HG03439 (cell line): Measurements from ENCODE around the gene MEN1.
"Not testable (repeated sequence)": the region's sequence is repeated elsewhere in the genome, so short reads cannot be mapped to it uniquely, and the experiment has no call there.

Experiments
- ATAC-seq: cut with Tn5 transposase; IDR thresholded peaks from one replicate; pipeline ENCODE4 v1.9.1; 2021; ENCODE audit warnings: mild to moderate bottlenecking, moderate library complexity; ENCODE audit not compliant: unreplicated experiment

The MEN1 gene

DNA sequence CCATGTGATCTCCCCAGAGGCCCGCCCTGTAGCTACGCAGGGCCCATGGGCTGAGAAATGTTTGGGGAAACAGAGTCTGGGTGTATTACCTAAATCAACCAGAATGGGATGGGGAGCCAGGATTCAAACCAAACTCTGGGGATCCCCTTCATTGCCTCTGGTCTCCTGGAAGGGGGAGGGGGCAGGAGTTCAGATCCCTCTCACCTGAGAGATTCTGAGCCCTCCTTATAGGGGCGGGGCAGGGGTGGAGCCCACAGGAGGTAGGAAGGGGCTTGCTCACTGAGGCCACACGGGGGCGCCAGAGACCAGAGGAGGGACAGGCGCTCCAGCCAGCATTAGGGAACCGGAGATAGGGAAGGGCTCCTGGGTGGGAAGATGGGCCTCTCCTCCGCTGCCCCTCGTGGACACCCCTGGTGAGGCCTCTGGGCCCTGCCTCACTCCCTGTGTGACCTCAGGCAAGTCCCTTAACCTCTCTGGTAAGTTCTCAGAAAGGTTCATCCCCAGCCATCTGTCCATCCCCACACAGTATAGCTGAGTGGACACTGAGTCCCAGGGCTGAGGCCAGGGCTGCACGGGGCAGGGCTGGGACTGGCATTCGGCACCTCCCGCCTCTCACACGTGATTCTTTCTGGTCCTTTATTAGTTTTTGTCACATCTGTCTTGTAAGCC lies 36.8 kb upstream of the MEN1 start:
- ATAC-seq, result no peak

DNA sequence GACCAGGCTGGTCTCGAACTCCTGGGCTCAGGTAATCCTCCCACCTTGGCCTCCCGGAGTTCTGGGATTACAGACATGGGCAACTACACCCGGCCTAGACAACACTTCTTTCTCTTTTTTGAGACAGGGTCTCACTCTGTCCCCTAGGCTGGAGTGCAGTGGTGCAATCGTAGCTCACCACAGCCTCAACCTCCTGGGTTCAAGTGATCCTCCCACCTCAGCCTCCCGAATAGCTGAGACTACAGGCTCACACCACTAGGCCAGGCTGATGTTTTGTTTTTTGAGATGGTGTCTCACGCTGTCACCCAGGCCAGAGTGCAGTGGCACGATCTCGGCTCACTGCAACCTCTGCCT lies 35.4 kb upstream of the MEN1 start:
- ATAC-seq, result not testable (repeated sequence)

DNA sequence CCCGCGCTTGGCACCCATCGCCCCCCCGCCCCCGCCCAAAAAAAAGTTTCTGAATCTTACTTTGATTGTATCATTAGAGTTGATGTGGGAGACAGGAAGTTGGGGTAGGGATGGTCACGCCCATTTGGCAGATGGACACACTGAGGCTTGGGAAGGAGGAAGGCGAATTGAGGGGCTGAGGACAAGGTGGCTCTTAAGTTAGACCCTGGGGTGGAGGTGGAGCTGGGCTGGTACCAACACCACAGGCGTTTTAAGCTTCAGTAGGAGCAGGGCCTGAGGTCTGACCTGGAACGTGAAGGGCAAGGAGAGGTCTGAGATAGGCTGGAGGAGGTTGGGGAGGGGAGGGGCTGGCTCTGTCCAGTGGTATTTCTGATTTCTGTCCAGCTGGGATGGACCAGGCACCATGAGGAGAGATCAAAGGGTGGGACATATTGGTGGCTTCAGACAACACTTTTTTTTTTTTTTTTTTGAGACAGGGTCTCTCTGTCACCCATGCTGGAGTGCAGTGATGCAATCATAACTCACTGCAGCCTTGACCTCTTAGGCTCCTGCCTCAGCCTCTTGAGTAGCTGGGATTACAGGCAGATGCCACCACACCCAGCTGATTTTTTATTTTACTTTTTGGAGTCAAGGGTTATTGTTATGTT lies 34.9 kb upstream of the MEN1 start:
- no peak for ATAC-seq

DNA sequence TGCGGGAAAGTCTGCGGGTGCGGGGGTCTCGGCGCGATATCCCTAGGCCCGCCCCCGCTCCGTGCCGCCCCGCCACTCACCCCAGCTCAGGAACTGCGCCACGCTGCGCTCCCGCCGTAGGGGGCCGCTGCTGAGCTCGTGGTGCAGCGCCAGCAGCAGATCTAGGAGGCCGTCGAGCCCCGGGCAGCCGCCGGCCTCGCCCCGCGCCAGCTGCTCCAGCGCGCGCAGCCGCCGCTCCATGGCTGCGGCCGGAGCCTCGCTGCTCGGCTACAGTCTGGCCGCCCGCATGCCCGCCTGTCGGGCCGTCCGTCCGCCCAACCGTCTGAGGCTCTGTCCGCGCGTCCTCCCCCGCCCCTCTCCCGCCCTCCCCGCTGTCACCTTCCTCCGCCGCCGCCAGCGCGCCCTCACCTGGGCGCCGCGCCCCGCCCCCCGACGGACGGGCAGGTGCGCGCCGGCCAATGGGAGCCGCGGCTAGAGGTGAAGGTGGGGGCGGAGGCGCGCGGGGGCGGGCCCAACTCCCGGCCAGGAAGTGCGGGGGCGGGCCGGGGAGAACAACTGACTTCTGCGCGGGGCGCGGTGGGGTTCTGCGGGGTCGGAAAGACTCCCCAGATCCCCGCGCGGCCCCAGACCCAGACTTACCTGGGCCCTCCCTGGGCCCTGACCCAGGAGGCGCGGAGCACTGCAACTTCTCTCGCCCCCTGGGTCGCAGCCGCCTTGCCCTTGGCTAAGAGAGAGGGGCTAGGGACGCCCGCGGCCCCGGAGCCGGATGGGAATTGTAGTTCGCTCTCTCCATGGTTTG lies 34.2 kb upstream of the MEN1 start, which contains the start of gene CDC42BPG:
TSS of gene CDC42BPG (minus strand) at position 324 of the 799 bp plus-strand sequence. CDS start at position 240, 84 bp downstream.
- no peak for ATAC-seq

DNA sequence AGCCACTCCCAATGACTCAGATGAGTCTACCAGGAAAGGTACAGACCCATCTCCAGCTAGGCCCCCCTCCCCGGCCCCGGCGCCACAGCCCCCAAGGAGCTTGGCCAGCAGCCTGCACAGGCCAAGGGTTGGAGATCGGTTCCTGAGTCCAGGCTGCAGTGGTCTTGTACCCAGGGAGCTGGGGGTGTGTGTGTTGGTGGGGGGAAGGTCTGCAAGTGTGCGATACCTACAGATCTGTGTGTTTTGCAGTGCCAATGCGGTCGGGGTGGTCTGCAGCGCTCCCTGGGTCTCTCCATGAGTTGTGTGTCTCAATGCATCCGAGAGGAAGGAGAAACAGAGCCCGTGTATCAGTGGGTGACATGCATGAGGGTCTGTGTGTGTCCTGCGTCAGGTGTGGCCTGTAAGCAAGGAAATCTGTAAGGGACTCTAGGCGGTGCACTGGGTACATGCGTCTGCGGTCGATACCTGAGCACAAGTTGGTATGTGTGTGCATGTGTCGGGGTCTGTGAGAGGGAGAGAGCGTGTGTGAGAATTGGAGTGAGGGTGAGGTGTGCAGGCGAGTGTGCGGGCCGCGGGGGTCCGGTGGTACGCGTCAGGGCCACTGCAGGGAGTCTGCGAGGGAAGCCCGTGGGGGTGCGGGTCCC lies 33.5 kb upstream of the MEN1 start:
- no peak for ATAC-seq

DNA sequence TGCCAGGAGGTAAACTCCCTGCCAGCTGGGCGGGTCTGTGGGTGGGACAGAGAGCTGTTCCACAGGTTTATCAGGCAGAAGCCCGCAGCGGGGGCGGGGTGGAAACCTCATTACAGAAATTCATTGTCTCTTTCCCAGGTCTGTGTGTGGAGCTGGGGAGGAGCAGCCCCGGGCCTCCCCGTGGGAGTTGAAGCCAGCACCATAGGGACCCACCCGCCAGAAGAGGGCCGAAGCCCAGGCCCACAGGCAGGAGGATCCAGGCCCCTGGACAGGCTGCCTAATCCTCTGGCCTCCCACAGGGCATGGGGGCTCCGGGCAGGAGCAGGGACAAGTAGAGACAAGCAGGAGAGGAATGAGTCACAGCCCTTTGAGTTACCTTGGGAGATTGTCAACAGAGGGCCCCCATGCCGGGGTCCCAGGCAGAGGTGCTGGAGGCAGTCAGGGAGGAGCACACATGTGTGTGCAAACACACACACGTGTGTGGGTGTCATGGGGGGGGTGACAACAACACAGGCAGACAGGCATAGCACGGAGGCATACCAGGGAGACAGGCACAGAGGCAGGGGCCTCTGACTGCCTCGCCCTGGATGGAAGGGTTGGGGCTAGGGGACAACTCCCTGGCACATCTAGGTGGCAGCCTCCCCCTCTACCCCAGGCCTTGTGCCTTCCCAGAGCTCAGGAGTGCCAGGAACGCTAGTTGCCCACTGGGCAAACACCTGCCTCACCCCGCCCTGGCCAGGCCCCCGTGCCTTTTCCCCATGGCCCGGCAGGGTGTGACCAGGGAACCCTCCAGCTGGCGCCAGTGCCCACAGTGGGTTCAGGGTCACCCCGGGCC lies 32.7 kb upstream of the MEN1 start:
- no peak for ATAC-seq

DNA sequence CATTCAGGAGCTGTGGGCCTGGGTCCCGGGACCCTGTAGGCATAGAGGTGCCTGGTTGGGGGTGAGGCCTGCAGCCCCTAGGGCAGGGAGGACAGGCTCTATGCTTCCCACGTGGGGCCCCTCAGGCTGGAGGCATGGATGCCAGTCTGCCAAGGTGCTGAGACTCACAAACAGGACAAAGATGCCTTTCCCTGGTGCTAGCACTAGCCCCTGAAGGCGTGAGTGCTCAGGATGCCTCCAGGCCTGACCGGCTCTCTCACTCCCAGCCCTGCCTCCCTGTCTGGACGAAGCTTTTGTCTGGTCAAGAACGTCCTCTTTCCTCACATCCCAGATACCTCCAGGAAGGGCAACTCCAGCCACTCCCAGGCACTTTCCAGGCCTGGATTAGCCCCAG lies 32.0 kb upstream of the MEN1 start:
- ATAC-seq, result no peak

DNA sequence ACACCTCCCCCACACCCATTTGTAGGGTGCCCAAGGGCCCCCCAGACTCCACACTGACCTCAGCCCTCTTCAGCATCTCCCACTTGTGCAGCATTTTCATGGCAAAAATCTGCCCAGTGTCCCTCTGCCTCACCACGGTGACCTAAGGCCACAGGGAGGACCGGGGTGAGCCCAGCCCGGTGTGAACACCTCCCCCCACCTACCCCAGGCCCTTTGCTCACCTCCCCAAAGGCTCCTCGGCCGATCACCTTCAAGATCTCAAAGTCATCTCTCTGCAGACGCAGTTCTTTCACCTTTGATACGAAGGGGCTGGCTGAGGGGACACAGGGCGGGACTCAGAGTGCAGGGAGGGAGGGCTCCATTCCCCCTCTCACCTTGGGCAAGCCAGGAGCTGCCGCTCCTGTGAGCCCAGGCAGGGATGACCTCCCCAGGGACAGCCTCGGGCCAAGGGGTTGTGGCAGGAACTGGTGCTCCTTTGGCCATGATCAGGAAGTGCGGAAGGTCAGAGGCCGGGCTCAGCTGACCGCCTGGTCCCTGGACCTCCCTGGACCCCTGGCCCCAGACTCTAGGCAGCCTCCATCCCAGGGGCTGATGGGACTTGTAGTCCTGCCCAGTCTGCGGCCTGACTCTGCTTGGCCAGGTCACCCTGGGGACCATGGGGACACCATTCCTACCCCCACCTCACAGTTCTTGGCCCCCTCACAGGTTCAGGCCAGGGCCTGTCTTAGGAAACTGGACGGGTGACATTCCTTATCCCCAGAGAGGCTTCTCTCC lies 31.4 kb upstream of the MEN1 start:
- ATAC-seq, result no peak

DNA sequence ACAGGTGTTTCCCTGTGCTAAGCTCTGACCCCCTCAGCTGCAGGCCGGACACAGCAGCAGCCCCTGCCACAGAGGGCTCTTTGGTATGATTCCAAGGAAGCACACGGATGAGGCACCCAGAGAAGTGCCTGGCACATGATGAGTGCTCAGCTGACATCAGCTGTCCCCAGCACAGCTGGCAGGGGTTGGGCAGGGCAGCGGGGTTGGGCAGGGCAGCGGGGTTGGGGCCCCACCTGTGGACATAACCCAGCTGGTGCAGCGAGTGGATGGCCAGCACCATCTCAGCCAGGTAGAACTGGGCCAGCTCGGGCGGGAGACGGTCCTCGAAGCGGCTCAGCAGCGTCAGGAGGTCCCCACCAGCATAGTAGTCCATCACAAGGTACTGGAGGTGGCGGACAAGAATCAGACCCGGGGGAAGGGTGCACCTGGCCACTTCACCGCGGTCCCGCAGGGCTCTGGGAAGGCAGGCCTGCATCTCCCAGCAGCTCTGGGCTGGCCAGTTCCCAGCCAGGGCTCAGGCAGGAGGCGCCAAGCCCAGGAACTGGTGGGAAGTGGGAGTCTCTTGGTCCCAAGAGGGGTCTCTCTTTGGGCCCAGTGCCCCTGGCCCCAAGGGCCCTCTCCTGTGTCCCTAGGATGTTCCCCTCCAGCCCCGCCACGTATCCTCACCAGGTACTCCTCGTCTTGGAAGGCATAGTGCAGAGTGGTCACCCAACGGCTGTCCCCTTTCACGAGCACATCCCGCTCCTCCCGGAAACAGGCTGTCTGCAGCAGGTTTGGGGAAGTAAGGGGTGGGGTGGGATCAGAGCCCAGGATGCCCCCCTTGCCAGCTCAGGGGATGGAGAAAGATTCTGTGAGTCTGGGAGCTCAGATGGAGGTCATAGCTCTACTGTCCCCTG lies 29.8 kb upstream of the MEN1 start:
- no peak for ATAC-seq

DNA sequence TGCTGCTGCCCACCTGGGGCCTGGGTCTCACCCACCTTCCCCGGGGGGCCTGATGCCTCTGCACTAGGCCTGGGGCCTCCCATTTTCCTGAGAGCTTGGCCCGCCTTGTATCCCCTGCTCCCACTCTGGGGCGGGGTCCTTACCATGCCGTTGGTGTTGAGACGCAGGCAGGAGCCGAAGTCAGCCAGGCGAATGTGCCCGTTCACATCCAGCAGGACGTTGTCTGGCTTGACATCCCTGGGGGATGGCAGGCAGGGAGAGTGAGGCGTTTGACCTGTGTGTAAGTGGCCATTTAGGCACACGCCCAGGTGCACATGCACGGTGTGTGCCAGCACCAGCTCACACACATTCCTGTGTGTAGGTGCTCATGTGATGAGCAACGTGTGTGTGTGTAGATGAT lies 29.0 kb upstream of the MEN1 start:
- no peak for ATAC-seq

DNA sequence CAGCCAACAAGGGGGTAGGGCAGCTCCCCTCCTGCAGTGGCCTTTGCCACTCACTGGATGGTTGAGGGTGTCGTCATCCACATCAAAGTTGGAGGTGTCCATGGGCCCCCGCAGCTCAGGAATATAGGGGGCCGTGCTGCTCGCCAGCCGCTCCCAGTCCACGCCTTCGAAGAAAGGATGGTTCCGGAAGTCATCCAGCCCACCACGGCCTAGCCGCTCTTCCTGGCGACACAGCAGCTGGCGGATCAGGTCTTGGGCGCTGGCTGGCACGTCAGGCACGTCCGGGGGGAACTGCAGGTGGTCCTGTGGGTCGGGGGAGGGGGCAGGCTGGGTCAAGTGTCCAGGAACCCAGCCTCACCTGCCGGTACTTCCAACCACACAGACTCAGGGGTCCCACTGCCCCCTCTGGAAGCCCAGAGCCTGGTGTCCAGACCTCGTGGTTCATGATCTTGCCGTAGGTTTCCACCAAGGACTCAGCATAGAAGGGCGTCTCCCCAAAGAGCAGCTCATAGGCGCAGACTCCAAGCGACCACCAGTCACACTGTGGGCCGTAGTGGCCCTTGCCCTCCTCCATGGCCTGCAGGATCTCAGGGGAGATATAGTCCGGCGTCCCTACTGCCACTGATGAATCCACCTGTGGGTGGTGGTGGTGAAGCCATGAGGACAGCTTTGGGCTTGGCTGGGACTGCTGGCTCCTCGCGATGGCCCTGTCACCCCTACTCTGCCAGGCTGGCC lies 28.4 kb upstream of the MEN1 start:
- ATAC-seq, result no peak

DNA sequence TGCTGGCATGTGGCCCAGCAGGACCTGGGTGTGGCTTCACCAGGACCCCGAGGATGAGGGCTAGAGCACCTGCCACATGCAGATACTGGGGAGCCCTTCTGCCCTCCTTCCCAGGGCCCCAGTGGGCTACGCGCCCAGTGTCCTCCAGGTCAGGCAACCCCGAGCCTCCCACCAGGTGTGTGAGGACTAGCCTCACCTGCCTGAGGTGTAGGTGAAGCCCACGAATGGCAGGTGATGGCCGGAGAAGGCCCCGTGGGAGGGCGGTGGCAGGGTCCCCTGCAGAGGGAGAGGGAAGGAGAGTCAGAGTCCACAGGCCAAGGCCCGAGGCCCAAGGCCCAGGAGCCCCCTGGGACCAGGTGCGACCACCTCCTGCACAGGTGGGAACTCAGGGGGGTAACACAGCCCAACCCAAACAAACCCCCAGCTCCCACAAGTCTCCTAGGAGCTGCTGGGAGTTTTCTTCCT lies 27.6 kb upstream of the MEN1 start:
- no peak for ATAC-seq

DNA sequence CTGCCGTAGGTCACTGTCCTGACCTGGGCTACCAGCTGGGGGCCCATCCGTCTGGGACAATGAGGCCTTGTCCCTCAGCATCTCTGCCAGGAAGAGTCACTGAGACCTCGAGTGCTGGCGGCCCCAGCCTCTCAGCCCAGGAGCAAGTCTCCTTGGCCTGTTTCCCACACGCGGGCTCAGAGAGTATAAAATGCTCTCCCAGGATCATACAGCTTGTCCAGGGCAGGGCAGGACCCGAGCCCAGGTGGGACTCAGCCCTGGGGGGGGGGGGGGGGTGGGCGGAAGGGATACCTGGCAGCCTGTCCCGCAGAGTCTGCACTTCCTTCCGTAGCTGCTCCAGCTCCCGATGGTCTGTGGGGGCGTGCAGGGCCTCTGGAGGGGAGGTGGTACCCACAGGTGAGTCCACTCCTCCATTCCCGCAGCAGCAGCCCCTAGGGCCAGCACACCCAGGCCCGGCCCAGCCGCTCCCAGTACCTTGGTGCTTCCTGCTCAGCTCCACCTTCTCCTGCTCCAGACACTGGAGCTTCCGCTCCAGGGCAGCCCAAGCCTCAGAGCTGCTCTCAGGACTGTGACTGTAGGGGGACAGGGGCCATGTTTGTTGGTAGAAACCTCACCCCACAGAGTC lies 26.2 kb upstream of the MEN1 start:
- ATAC-seq, result no peak

DNA sequence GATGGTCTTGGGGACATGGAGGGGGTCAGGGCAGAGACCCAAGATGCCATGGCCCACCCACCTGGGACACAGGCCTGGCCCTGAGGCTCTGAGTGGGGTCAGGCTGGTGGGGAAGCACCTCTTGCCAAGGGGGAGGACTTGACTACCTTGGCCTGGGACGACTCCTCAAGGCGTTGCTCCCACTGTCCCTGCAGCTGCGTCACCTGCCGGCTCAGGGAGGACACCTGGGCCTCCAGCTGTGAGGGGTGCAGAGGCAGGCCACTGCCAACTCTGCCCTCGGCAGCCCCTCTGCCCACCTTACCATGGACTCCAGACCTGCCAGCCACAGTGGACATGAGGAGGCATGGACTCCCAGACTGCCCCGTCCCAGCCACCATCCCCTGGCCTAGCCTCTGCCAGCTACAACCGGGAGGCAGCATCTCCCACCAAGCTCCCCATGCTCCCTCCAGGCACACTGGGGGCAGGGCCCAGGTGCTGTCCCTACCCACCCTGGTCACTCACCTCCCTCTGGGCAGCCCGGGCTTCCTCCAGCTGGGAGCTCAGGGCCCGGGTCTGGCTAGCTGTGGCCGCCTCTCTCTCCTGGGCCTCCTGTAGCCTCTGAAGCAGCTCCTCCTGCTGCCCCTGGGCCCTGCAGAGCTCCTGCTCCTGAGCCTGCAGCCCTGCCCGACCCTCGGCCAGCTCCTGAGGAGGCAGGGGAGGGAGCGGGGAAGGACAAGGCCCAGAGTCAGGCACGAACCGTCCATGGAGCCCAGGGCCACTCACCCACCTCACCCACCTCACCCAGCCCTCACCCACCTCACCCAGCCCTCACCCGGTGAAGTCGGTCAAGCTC lies 25.5 kb upstream of the MEN1 start:
- ATAC-seq, result no peak

DNA sequence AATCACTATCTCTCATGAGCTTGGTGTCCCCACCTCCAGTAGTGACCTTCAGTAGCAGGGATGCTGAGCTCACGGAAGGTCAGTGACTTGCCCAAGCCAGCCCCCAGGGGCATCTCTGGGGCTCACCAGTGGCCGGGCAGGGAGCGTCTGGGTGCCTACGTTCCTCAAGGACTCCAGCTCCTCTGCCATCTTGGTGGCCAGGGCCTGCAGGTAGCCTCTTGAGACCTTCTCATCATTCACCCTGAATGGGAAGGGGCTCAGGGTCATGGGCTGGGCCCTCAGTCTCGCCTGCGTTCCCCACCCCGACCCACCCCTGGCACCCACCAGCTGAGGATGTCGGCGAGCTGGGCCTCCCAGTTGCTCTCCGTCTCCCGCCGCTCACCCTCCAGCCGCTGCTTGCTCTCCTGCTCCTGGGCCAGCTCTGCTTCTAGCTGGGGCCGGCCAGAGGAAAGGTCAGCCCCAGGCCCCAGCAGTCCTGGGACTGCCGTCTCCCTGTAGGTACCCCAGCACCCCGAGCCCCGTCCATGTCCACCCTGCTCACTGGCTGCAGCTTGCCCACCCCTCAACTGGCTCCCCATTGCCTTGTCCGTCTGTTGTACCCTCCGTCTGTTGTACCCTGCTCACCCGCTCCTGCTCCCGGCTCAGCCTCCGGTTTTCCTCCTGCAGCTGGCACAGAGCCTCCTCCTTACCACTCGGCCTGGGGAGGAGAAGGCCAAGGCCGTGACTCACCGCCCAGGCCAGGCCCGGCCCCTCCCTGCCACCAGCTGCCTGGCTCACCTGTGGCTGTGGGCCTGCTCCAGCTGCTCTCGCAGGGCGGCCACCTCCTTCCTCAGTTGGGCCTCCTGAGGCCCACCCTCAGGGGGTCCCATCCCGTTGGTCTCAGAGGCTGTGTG lies 24.6 kb upstream of the MEN1 start:
- ATAC-seq, result no peak
